Measurements from ENCODE around the gene SHOC1.

- TF ChIP-seq CTCF (conservative IDR thresholded peaks at IDR 0.05): no peak
- no peak for TF ChIP-seq ZFX (IDR thresholded peaks at IDR 0.05)
Observed at GRCh38 chr9:111804636-111805035, 9.9 kb upstream of the SHOC1 start.

Measured in C4-2B (cell line).